Upper lobe of left lung (tissue), 4 donors: Measurements from ENCODE around the gene C1GALT1C1.

ENCODE experiments used
- EP300 ChIP-seq, 4 donors: sonication (generic); formaldehyde crosslinking; IDR thresholded peaks; one replicate each; pipeline ENCODE4 v1.5.1; 2017; ENCODE audit warnings: antibody characterized with exemption in 4 of 4, control low read depth in 2 of 4
- POLR2A ChIP-seq, 4 donors: fragments of 450-650 bp; IDR thresholded peaks; one replicate each; pipeline ENCODE4 v1.5.1; 2016 to 2017; ENCODE audit warnings: antibody characterized with exemption in 4 of 4, mild to moderate bottlenecking in 2 of 4
- TF ChIP-seq, protein P1 (sequence below), 6 experiments: fragments of 450-650 bp in 4 of 6; fragments of 200-600 bp in 2 of 6; sonication (generic) in 2 of 6; IDR thresholded peaks; one replicate each; pipeline ENCODE4 v1.5.1; 2016 to 2019; ENCODE audit warnings: antibody characterized with exemption in 6 of 6

DNA sequence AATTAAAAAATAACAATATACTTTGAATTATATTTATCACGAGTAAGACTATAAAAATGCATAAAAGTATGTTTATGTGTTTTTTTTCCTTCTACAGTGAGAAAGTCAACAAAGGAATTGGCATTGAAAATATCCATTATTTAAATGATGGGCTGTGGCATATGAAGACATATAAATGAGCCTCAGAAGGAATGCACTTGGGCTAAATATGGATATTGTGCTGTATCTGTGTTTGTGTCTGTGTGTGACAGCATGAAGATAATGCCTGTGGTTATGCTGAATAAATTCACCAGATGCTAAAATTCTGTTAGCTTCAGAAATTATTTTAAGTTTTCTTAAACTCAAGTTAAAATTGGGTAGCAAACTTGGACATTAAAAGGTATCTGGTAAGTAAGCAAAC, 17.8 kb downstream of the C1GALT1C1 start:
- TF ChIP-seq, protein P1, sequence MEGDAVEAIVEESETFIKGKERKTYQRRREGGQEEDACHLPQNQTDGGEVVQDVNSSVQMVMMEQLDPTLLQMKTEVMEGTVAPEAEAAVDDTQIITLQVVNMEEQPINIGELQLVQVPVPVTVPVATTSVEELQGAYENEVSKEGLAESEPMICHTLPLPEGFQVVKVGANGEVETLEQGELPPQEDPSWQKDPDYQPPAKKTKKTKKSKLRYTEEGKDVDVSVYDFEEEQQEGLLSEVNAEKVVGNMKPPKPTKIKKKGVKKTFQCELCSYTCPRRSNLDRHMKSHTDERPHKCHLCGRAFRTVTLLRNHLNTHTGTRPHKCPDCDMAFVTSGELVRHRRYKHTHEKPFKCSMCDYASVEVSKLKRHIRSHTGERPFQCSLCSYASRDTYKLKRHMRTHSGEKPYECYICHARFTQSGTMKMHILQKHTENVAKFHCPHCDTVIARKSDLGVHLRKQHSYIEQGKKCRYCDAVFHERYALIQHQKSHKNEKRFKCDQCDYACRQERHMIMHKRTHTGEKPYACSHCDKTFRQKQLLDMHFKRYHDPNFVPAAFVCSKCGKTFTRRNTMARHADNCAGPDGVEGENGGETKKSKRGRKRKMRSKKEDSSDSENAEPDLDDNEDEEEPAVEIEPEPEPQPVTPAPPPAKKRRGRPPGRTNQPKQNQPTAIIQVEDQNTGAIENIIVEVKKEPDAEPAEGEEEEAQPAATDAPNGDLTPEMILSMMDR (IDR thresholded peaks at IDR 0.05) = no peak
- TF ChIP-seq POLR2A (IDR thresholded peaks at IDR 0.05) (no peak), EP300 (IDR thresholded peaks at IDR 0.05) (no peak)
